Thyroid gland (tissue), 4 donors: ENCODE data around the gene ZNF678.
"Not testable (repeated sequence)": the region's sequence is repeated elsewhere in the genome, so short reads cannot be mapped to it uniquely, and the experiment has no call there.

Source experiments
- POLR2A ChIP-seq, 2 donors: fragments of 450-650 bp; IDR thresholded peaks; one replicate each; pipeline ENCODE4 v1.6.1; 2017; ENCODE audit warnings: antibody characterized with exemption in 2 of 2, mild to moderate bottlenecking in 2 of 2, moderate library complexity in 1 of 2
- TF ChIP-seq, protein P1 (sequence below), 6 experiments: fragments of 200-600 bp in 3 of 6; fragments of 450-650 bp in 3 of 6; sonication (generic) in 3 of 6; IDR thresholded peaks; one replicate each; pipeline ENCODE4 v1.5.1; 2016 to 2019; ENCODE audit warnings: antibody characterized with exemption in 6 of 6, mild to moderate bottlenecking in 2 of 6, inconsistent platforms in 1 of 6, moderate library complexity in 1 of 6

DNA sequence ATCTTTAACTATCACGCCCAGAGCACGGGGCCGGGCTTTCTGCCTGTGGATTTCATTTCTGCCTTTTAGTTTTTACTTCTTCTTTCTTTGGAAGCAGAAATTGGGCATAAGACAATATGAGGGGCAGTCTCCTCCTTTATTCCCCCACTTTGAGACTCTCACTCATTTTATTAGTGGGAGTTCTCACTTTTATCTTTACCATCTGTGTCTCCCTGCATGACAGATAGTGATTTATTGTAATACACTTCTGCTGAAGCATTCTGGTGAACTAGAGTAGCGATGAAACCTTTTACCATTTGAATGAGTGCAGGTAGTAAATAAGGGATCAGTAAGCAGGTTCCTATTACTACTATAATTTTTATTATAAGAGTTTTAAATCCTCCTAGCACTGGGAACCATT, 26.4 kb downstream of the ZNF678 start:
- TF ChIP-seq, protein P1, sequence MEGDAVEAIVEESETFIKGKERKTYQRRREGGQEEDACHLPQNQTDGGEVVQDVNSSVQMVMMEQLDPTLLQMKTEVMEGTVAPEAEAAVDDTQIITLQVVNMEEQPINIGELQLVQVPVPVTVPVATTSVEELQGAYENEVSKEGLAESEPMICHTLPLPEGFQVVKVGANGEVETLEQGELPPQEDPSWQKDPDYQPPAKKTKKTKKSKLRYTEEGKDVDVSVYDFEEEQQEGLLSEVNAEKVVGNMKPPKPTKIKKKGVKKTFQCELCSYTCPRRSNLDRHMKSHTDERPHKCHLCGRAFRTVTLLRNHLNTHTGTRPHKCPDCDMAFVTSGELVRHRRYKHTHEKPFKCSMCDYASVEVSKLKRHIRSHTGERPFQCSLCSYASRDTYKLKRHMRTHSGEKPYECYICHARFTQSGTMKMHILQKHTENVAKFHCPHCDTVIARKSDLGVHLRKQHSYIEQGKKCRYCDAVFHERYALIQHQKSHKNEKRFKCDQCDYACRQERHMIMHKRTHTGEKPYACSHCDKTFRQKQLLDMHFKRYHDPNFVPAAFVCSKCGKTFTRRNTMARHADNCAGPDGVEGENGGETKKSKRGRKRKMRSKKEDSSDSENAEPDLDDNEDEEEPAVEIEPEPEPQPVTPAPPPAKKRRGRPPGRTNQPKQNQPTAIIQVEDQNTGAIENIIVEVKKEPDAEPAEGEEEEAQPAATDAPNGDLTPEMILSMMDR (IDR thresholded peaks at IDR 0.05) = not testable (repeated sequence)
- not testable (repeated sequence) for TF ChIP-seq POLR2A (IDR thresholded peaks at IDR 0.05)
